ENCODE results near the gene CLDN17. TPM values are rescaled to one million over a fixed set of nuclear protein-coding genes. Genes with fewer than 3 reads are reported as not detected.

CLDN17 gene, protein sequence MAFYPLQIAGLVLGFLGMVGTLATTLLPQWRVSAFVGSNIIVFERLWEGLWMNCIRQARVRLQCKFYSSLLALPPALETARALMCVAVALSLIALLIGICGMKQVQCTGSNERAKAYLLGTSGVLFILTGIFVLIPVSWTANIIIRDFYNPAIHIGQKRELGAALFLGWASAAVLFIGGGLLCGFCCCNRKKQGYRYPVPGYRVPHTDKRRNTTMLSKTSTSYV
- total RNA-seq (2014; rRNA removed; shearing (Covaris generic)), result not detected in 2 replicates

- no peak for DNase-seq (ENCODE audit: low read depth)
Observed at GRCh38 chr21:30166705-30167104, at the start of gene CLDN17. CLDN17 (minus strand) TSS chr21:30166805; CDS start chr21:30166617, 188 bp downstream.

DNA sequence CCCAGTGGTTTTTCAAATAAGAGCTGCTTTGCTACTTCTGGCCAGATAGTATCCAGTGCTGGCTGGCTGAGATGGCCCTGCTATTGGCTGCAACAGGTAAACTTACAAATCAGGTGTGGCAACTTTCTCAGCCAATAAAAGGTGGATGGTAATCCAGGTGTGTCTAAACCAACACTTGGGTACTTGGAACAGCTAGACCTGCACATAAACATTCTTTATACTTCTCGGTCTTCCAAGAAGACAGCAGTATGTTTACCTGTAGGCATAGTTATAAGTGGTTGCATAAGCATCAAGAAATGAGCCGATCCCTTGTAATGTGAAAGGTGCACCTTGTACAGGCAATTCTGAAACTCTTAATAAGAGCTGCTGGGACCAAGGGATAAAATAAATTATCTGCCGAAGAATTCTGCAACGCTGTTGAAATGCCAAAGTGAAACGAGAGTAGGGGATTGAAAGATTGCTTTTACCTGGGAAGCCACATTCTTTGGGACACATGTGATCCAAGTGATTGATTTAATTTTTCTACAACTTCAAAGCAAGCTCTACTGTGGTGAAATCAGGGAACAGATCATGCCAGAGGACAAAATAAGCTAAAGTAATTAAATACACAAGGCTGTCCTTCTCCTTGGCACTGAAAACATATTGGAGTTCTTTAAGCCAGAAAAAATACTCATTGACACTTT is 49.6 kb upstream of the CLDN17 start, which contains the start of gene CLDN8:
CLDN8 (minus strand) TSS at position 57 of the 683 bp plus-strand sequence. CDS start 172 bp downstream, outside the sequence.
- DNase-seq (ENCODE audit: low read depth), result no peak

DNA sequence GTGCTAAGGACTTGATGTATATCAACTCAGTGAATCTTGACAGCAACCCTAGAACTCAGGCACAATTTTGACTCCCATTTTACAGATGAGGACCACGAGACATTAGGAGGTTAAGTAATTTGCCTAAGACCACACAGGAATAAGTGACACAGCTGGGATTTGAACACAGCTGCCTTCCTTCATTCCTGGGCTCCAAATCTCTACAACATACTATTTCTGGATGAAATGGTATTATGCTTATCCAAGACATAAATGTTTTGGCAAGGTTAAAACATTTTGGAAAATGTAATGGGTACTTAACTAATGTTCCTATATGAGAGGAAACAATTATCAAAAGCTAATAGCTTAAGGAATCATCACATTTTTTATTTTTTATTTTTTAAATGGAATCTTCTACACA is 44.5 kb upstream of the CLDN17 start:
- DNase-seq (ENCODE audit: low read depth), result no peak

DNA sequence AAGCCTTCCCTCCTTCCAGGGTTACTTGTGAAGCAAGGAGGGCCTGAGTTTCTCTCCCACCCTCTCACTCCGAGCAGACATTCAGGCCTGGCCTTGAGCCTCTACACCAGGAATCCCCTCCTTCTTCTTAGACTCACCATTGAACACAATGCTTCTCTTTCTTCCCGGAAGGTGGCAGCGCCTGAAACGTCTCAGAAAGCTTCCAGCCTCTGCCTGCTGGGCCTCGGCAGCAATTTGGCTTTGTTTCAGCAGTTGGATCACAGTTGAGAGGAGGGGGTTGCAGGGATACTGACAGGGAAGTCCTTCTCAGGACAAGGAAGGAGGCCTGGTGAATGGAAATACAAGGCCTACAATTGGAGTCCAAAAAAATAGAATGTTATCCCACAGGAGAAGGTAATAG is 43.0 kb upstream of the CLDN17 start:
- peak; percentile 13 for DNase-seq (ENCODE audit: low read depth)

- no peak for DNase-seq (ENCODE audit: low read depth)
Observed at GRCh38 chr21:30207252-30207579, 40.6 kb upstream of the CLDN17 start.

GRCh38 chr21:30206551-30207251 is 40.1 kb upstream of the CLDN17 start:
- DNase-seq (ENCODE audit: low read depth), result peak; percentile 63

DNA sequence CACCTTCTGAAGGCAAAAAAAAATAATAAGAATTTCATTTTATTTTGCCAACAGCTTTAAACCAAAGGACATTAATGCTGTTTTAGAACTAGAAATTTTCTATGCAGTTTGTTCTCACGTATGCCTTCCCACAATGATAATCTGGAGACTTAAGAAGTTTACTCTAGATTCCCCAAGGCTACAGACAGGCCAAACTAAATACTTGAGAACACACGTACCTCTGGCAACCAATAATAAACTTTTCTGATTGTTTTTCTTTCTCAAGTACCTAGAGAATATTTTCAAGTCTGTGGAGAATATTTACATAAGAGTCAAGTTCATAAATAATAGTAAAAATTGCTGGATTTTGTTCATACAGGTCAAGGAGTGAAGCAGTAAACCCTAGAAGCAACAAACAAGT is 33.4 kb upstream of the CLDN17 start:
- DNase-seq (ENCODE audit: low read depth), result no peak

DNA sequence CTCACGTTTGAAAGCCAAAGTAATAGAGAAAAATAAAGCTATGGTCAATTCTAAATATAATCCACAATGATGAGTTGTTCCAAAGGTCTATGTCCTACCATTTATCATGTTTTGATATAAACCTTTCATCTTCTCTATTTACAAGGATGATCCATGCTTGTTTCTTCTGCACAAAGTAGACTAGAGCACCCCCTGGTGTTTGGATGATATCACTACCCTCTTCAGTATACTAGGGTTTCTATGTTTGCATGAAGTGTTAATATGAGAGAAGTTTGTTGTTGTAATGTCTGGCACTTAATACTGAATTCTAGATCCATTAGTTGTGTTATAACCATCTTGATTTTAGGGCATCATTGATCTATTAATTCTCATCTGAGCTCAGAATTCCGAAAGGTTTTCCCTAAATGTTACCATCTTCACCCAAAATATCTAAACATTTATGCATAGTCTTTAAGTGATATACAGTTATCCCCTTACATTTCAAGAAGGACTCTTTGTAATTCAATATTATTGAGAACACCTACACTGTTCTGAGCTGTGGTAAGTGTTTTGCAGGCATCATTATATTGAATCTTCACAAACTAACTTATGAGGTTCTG is 28.2 kb upstream of the CLDN17 start:
- DNase-seq (ENCODE audit: low read depth), result peak; percentile 6

DNA sequence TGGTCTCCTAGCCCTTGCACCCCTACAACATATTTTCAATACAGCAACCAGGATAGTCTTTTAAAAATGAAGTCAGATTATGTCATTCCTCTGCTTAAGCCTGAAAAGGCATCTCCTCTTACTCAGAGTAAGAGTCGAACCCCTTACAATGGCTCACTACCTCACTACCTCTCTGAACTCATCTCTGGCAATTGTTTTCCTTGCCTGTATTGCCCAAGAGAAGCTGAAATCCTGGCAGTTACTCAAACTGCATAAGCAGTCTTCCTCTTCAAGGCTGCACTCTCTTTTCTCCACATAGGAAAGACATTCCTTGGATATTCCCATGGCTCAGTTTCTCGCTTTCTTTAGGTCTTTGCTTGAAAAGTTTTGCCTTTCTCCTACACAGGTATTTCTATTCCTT is 26.6 kb upstream of the CLDN17 start:
- no peak for DNase-seq (ENCODE audit: low read depth)

GRCh38 chr21:30190554-30190953 is 23.9 kb upstream of the CLDN17 start:
- DNase-seq (ENCODE audit: low read depth), result no peak

GRCh38 chr21:30189773-30190172 is 23.2 kb upstream of the CLDN17 start:
- DNase-seq (ENCODE audit: low read depth), result no peak

DNA sequence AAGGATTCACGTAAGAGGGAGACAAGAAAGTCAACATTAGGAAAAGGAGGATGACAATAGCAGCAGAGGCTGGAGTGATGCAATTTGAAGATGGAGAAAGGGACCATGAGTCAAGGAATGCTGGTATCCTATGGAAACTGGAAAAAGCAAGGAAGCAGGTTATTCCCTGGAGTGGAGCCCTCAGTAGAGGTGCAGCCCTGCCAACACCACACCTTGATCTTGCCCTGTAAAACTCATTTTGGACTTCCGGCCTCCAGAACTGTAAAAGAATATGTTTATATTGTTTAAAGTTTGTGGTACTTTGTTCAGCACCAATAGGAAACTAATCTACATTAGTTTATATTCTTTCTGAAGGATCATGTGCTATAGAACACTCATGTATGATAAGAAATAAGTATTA is 19.6 kb upstream of the CLDN17 start:
- no peak for DNase-seq (ENCODE audit: low read depth)

- DNase-seq (ENCODE audit: low read depth), result no peak
Observed at GRCh38 chr21:30168086-30168485, 1.5 kb upstream of the CLDN17 start.

- DNase-seq (ENCODE audit: low read depth), result no peak
Observed at GRCh38 chr21:30166171-30166570, 434 bp downstream of the CLDN17 start.

DNA sequence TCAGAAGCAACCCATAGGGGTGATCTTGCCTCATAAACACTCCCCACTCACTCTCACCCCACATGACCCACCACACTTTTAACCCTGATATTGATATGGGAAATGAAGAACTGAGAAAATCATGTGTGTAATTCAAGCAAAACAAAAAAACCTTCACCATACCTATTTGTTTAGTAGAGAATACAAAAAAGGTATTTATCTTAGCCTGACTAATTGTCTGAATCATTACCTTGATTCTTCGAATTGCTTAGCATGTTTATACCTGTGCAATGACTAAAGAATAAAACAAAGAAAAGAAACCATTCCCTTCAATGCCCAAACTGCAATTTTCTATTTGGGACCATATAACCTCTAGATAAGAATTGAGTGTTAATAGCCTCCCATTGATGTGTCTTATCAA is 1.8 kb downstream of the CLDN17 start:
- DNase-seq (ENCODE audit: low read depth), result no peak

DNA sequence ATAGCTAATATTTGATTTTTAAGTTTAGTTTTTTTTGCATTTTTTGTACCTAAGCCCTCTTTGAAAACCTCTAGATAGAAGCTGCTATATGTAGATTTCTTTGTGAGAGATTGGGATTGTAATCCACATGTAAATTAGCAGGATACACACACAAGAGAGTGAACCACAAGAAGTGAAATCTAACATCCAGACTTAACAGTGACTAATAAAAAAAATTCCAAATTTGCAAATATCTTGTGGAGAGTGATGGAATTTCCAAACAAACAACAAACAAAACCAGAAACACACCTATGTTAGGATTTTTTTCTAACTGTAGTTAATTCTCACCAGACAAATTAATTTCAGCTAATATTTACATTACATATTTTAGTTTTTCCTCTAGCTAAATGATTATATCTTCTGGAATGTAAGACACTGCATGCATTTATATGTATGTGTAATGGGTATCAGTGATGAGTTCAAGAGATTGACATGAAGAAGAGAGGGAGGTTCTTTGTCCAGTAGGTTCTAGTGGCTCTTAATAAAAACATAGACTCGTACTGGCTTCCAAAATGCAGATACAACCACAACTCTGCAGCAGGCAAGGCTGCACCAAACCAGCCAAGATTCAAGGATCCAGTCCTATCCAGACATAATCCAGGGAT is 12.8 kb downstream of the CLDN17 start:
- no peak for DNase-seq (ENCODE audit: low read depth)

DNA sequence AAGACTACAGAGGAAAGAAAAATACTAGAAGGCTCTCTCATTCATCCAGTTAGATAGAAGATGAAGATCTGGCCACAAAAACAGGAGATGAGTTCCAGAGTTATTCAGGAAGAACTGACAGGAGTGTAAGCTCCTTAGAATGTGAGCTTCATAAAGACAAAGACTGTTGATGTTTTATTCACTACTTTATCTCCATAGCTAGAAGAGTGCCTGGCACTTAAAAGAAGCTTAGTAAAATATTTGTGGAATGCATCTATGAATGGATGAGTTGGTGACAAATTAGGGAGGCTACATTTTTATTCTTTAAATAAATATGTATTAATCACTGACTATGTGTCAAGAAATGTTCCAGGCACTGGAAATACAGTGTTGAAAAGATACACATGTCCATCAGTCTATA is 13.8 kb downstream of the CLDN17 start:
- DNase-seq (ENCODE audit: low read depth), result no peak

GRCh38 chr21:30148906-30149305 is 17.7 kb downstream of the CLDN17 start:
- DNase-seq (ENCODE audit: low read depth), result no peak

GRCh38 chr21:30146558-30147282 is 19.9 kb downstream of the CLDN17 start:
- DNase-seq (ENCODE audit: low read depth), result no peak

DNA sequence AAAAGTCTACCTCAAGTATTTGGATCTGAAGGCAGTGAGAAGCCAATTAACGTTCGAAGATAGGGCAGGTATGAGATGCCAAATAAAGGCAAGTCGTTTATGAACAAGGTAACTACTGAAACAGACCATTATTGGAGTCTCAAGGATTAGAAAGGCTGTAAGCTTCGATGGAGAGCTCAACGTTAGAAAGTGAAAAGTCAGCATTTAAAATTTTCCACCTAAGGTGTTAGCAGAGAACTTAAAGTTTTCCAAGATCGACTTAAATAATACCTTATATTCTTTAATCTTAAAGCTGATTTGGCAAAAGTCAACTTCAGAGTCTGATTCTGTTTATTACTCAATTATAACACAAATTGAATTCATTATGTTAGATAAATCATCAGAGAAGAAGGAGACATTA is 28.1 kb downstream of the CLDN17 start:
- DNase-seq (ENCODE audit: low read depth), result no peak

- no peak for DNase-seq (ENCODE audit: low read depth)
Observed at GRCh38 chr21:30129246-30129645, 37.4 kb downstream of the CLDN17 start.
